HG02981 (cell line): ENCODE data around the gene ACTN2.

Experiments used
- ATAC-seq: cut with Tn5 transposase; IDR thresholded peaks from one replicate; pipeline ENCODE4 v1.9.1; 2021; ENCODE audit warnings: mild to moderate bottlenecking, moderate library complexity; ENCODE audit not compliant: unreplicated experiment

The ACTN2 gene

GRCh38 chr1:236812334-236813030 lies 126.2 kb downstream of the ACTN2 start:
- ATAC-seq, result no peak
